ENCODE results near the gene KRTAP12-1.

The KRTAP12-1 gene

GRCh38 chr21:44727321-44727720, 45.4 kb upstream of the KRTAP12-1 start:
- no peak overlapping the region for H3K9ac ChIP-seq (ENCODE audit: low read length)
- H3K9me3 ChIP-seq (ENCODE audit: low read length), result no peaks in the 10 kb centered on the region
- no peaks in the 10 kb centered on the region for H3F3A ChIP-seq (ENCODE audit: insufficient read depth, low read length)
- no peaks in the 10 kb centered on the region for H3K36me3 ChIP-seq (ENCODE audit: insufficient read depth, low read length)
- H3K4me3 ChIP-seq (ENCODE audit: low read depth, low read length, poor library complexity, severe bottlenecking), result no peak overlapping the region
- no peaks in the 10 kb centered on the region for H4K20me1 ChIP-seq (ENCODE audit: insufficient read depth, low read length)
- H3K9me2 ChIP-seq (ENCODE audit: low read depth, low read length), result no peaks in the 10 kb centered on the region
- H3K27me3 ChIP-seq (ENCODE audit: insufficient read depth, low read length), result no peaks in the 10 kb centered on the region
- no peak overlapping the region for H3K27ac ChIP-seq (ENCODE audit: low read depth, low read length, poor library complexity, severe bottlenecking)
- H2AFZ ChIP-seq (ENCODE audit: low read length), result no peak overlapping the region
- TF ChIP-seq, protein P1, sequence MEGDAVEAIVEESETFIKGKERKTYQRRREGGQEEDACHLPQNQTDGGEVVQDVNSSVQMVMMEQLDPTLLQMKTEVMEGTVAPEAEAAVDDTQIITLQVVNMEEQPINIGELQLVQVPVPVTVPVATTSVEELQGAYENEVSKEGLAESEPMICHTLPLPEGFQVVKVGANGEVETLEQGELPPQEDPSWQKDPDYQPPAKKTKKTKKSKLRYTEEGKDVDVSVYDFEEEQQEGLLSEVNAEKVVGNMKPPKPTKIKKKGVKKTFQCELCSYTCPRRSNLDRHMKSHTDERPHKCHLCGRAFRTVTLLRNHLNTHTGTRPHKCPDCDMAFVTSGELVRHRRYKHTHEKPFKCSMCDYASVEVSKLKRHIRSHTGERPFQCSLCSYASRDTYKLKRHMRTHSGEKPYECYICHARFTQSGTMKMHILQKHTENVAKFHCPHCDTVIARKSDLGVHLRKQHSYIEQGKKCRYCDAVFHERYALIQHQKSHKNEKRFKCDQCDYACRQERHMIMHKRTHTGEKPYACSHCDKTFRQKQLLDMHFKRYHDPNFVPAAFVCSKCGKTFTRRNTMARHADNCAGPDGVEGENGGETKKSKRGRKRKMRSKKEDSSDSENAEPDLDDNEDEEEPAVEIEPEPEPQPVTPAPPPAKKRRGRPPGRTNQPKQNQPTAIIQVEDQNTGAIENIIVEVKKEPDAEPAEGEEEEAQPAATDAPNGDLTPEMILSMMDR (IDR thresholded peaks at IDR 0.05; ENCODE audit: low read length), result no peak
- TF ChIP-seq EZH2 (IDR thresholded peaks at IDR 0.05; ENCODE audit: borderline replicate concordance, low read length), result no peak
- H3K4me1 ChIP-seq (ENCODE audit: insufficient read depth, low read length, severe bottlenecking), result no peaks in the 10 kb centered on the region
- no peaks in the 10 kb centered on the region for H3K79me2 ChIP-seq (ENCODE audit: insufficient read depth, low read length)
- H3K4me2 ChIP-seq (ENCODE audit: low read length), result no peak overlapping the region

GRCh38 chr21:44726826-44727225, 44.9 kb upstream of the KRTAP12-1 start:
- Histone ChIP-seq H3K4me1 (ENCODE audit: insufficient read depth, low read length, severe bottlenecking) (no peaks in the 10 kb centered on the region), H3F3A (ENCODE audit: insufficient read depth, low read length) (no peaks in the 10 kb centered on the region), H3K27me3 (ENCODE audit: insufficient read depth, low read length) (no peaks in the 10 kb centered on the region), H3K79me2 (ENCODE audit: insufficient read depth, low read length) (no peaks in the 10 kb centered on the region), H3K9ac (ENCODE audit: low read length) (no peak overlapping the region), H3K36me3 (ENCODE audit: insufficient read depth, low read length) (no peaks in the 10 kb centered on the region), H3K4me2 (ENCODE audit: low read length) (no peak overlapping the region), H3K9me3 (ENCODE audit: low read length) (no peaks in the 10 kb centered on the region), H2AFZ (ENCODE audit: low read length) (no peak overlapping the region), H3K27ac (ENCODE audit: low read depth, low read length, poor library complexity, severe bottlenecking) (no peak overlapping the region), H3K4me3 (ENCODE audit: low read depth, low read length, poor library complexity, severe bottlenecking) (no peak overlapping the region), H4K20me1 (ENCODE audit: insufficient read depth, low read length) (no peaks in the 10 kb centered on the region), H3K9me2 (ENCODE audit: low read depth, low read length) (no peaks in the 10 kb centered on the region)
- TF ChIP-seq EZH2 (IDR thresholded peaks at IDR 0.05; ENCODE audit: borderline replicate concordance, low read length), result no peak

GRCh38 chr21:44724926-44725325, 43.0 kb upstream of the KRTAP12-1 start:
- Histone ChIP-seq H3K9ac (ENCODE audit: low read length) (no peak overlapping the region), H2AFZ (ENCODE audit: low read length) (no peak overlapping the region), H3K36me3 (ENCODE audit: insufficient read depth, low read length) (no peaks in the 10 kb centered on the region), H3K4me3 (ENCODE audit: low read depth, low read length, poor library complexity, severe bottlenecking) (no peak overlapping the region), H3K4me1 (ENCODE audit: insufficient read depth, low read length, severe bottlenecking) (no peaks in the 10 kb centered on the region), H3K27ac (ENCODE audit: low read depth, low read length, poor library complexity, severe bottlenecking) (no peak overlapping the region), H4K20me1 (ENCODE audit: insufficient read depth, low read length) (no peaks in the 10 kb centered on the region), H3K4me2 (ENCODE audit: low read length) (no peak overlapping the region), H3F3A (ENCODE audit: insufficient read depth, low read length) (no peaks in the 10 kb centered on the region), H3K79me2 (ENCODE audit: insufficient read depth, low read length) (no peaks in the 10 kb centered on the region), H3K9me3 (ENCODE audit: low read length) (no peaks in the 10 kb centered on the region), H3K9me2 (ENCODE audit: low read depth, low read length) (no peaks in the 10 kb centered on the region), H3K27me3 (ENCODE audit: insufficient read depth, low read length) (no peaks in the 10 kb centered on the region)
- TF ChIP-seq, protein P1 (IDR thresholded peaks at IDR 0.05; ENCODE audit: low read length), result no peak
- no peak for TF ChIP-seq EZH2 (IDR thresholded peaks at IDR 0.05; ENCODE audit: borderline replicate concordance, low read length)

DNA sequence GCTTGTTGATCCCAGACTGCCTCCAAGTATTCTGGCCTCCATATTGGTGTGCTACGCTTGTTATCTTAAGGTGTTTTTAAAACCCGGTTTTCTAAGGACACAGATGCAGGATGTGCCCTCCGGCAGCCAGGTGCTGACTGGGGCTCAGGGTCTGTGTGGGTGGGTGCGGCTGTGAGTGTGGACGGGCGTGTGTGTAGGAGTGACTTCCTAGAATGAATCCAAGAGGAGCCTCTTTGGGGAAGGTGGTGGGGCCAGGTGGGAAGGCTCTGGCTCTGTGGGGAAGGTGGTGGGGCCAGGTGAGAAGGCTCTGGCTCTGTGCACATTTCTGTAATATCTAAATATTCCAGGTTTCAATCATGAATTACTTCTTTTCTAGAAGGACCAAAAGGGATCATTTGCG, 42.2 kb upstream of the KRTAP12-1 start:
- no peaks in the 10 kb centered on the region for H3K9me2 ChIP-seq (ENCODE audit: low read depth, low read length)
- no peak overlapping the region for H3K4me3 ChIP-seq (ENCODE audit: low read depth, low read length, poor library complexity, severe bottlenecking)
- no peak overlapping the region for H3K4me2 ChIP-seq (ENCODE audit: low read length)
- no peaks in the 10 kb centered on the region for H4K20me1 ChIP-seq (ENCODE audit: insufficient read depth, low read length)
- no peak overlapping the region for H2AFZ ChIP-seq (ENCODE audit: low read length)
- H3K4me1 ChIP-seq (ENCODE audit: insufficient read depth, low read length, severe bottlenecking), result no peaks in the 10 kb centered on the region
- H3K9ac ChIP-seq (ENCODE audit: low read length), result no peak overlapping the region
- H3F3A ChIP-seq (ENCODE audit: insufficient read depth, low read length), result no peaks in the 10 kb centered on the region
- no peaks in the 10 kb centered on the region for H3K36me3 ChIP-seq (ENCODE audit: insufficient read depth, low read length)
- no peak for TF ChIP-seq EZH2 (IDR thresholded peaks at IDR 0.05; ENCODE audit: borderline replicate concordance, low read length)
- TF ChIP-seq, protein P1 (IDR thresholded peaks at IDR 0.05; ENCODE audit: low read length), result no peak
- no peaks in the 10 kb centered on the region for H3K27me3 ChIP-seq (ENCODE audit: insufficient read depth, low read length)
- no peaks in the 10 kb centered on the region for H3K9me3 ChIP-seq (ENCODE audit: low read length)
- H3K27ac ChIP-seq (ENCODE audit: low read depth, low read length, poor library complexity, severe bottlenecking), result no peak overlapping the region
- no peaks in the 10 kb centered on the region for H3K79me2 ChIP-seq (ENCODE audit: insufficient read depth, low read length)

All from OCI-LY1 (cell line).